Effector CD4-positive, alpha-beta T cell (primary cell): ENCODE data around the gene S100Z.

ENCODE experiments used
- DNase-seq: peaks from one replicate; pipeline ENCODE4 v3.0.0-alpha.2; 2020

S100Z gene

GRCh38 chr5:76954383-76954763, 104.6 kb downstream of the S100Z start:
- no peak for DNase-seq

- DNase-seq = no peak
Observed at GRCh38 chr5:76956033-76956432, 106.2 kb downstream of the S100Z start.

DNA sequence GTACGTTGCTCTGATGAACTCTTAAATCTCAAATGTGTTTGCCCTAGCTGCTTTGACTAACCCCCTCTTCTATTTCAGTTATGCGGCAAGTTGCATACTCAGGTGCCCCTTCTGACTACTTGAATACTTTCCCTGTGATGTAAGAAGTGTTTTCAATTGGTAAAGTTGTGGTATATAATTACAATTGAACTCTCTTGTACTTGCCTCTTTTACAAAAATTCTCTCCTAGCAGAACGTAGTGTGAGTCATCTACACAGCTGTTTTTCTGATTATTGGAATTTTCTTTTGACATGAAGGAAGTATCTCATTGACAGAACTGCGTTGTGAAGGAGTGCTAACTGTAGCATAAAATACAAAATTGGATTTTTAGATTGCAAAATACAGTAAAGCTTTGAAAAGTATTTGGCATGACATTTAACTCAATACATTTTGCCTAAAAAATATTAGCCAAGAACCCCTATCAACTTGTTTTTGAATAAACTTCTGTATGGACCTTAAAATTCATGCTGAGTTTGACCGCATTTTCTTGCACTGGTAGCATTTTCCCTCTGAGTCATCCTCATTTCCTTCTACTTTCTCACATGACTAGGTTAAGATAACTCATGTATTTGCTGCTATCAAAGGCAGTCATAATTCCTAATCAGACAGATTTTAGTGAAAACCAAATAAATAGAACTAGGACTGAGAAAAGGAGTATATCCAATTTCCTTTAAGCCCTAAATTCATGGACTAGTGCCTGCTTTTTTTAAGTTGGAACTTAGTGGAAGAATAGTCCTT, 109.4 kb downstream of the S100Z start:
- no peak for DNase-seq

GRCh38 chr5:76960004-76960625, 110.3 kb downstream of the S100Z start:
- DNase-seq = no peak

GRCh38 chr5:76964060-76964459, 114.2 kb downstream of the S100Z start:
- no peak for DNase-seq
